DMS79 (cell line): Measurements from ENCODE around the gene CDH23.

Experiments
- DNase-seq: peaks from one replicate; lab custom pipeline; 2025; lab: John Stamatoyannopoulos, UW

The CDH23 gene

DNA sequence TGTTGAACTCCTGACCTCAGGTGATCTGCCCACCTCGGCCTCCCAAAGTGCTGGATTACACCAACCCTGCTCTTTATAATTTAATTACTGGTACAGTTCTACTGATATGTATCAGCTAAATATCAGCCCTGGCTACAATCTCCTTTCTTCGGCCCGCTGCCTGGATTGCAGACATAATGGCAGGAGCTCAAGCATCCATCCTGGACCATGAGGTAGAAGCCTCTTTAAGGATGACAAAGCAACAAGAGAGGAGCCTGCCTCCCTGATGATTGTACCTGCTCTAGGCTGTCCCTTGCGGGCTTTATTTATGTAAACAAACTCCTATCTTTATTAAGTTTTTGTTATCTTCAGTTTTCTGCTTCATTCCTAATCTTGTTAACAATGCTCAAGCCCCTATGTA lies 459.9 kb downstream of the CDH23 start:
- no peak for DNase-seq

- DNase-seq, result no peak
These were observed 461.5 kb downstream of the CDH23 start for GRCh38 chr10:71857934-71858890.

DNA sequence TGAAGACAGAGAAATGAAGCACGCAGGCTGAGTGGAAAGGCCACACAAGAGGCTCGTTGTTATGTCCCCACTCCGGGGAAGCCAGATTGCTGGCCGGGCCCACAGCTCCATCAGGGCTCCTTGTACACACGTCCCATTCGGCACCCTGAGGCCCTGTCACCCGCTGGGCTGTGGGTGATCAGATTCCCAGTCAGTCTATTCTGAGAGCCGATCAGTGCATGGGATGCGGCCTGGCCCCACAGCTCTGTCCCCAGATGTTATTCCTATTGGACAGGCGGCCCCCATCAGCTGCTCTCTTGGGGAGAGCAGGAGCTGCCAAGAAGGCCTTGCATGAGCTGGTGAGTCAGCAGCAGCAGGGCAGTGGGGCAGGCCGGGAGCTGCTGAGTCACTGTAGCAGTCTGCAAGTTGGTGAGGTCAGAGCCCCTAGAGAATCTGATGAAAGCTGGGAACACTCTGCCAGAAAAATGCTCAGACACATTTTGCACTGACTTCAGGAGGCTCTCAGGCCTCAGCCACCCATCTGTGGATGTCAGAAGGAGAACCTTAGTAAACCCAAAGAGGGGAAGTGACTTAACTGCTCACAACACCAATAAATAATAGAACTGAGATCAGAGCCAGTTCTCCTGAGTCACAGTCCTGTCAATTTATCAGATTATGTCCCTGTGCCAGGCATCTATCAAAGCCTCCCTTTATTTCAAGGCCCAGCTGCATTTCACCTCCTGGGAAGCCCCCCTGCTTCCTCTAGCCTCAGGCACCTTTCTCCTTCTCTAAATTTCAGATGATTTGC lies 463.7 kb downstream of the CDH23 start:
- DNase-seq, result peak; percentile 59

- no peak for DNase-seq
These were observed 466.5 kb downstream of the CDH23 start for GRCh38 chr10:71863203-71863602.

GRCh38 chr10:71864911-71865361 lies 468.2 kb downstream of the CDH23 start:
- no peak for DNase-seq
